ENCODE results near the gene IMPDH2. TPM values are rescaled to one million over a fixed set of nuclear protein-coding genes. Genes with fewer than 3 reads are reported as not detected.

The IMPDH2 gene
- total RNA-seq, 1 donor from 2014 or later, result 271 TPM

- H3K27me3 ChIP-seq, result no peaks in the 10 kb centered on the region
- H3K9me3 ChIP-seq (ENCODE audit: low read depth), result no peaks in the 10 kb centered on the region
- DNase-seq (ENCODE audit: low spot score), result peak; percentile 72
- H3K4me1 ChIP-seq, result peaks cover 17% of the 10 kb centered on the region
- H3K36me3 Mint-ChIP-seq, result peaks cover 12% of the 10 kb centered on the region
- H2AFZ ChIP-seq (replicated peaks), result peak overlapping the region; percentile 75
- peaks cover 8% of the 10 kb centered on the region for H3K27me3 Mint-ChIP-seq (ENCODE audit: insufficient read depth, low read depth)
- peak overlapping the region; percentile 85 for H3K4me3 ChIP-seq
- H3K27ac ChIP-seq, result peak overlapping the region; percentile 17
- H3K36me3 ChIP-seq, result no peaks in the 10 kb centered on the region
- H3K9ac ChIP-seq, result peak overlapping the region; percentile 63
- no peaks in the 10 kb centered on the region for H3K9me3 Mint-ChIP-seq
- H3K79me2 ChIP-seq (ENCODE audit: low read depth), result peaks cover 43% of the 10 kb centered on the region
- peaks cover 24% of the 10 kb centered on the region for H3F3A ChIP-seq (ENCODE audit: low read depth)
- H3K4me1 Mint-ChIP-seq, result peaks cover 26% of the 10 kb centered on the region
- no peaks in the 10 kb centered on the region for H4K20me1 ChIP-seq (ENCODE audit: low read depth)
- H3K4me2 ChIP-seq, result peak overlapping the region; percentile 94
- TF ChIP-seq EZH2 (IDR thresholded peaks at IDR 0.05) (no peak), CTCF (IDR thresholded peaks at IDR 0.05) (no peak), EZH2phosphoT487 (IDR thresholded peaks at IDR 0.05) (no peak)
- H3K4me3 Mint-ChIP-seq, result peak overlapping the region; percentile 88
- peak overlapping the region; percentile 43 for H3K27ac Mint-ChIP-seq
These were observed 38.3 kb downstream of the IMPDH2 start for GRCh38 chr3:48990636-48991469.

- Histone ChIP-seq H3K9ac (peak within 1 kb of the TSS; percentile 63), H3K4me2 (peak within 1 kb of the TSS; percentile 94), H3K4me1 (peaks cover 17% of the 10 kb centered on the region), H3K4me3 (peak within 1 kb of the TSS; percentile 85), H3K36me3 (no peaks in the 10 kb centered on the region), H3K27ac (peak within 1 kb of the TSS; percentile 60), H3F3A (ENCODE audit: low read depth) (peaks cover 24% of the 10 kb centered on the region), H3K79me2 (ENCODE audit: low read depth) (peaks cover 43% of the 10 kb centered on the region), H3K9me3 (ENCODE audit: low read depth) (no peaks in the 10 kb centered on the region), H3K27me3 (no peaks in the 10 kb centered on the region), H2AFZ (replicated peaks) (peak within 1 kb of the TSS; percentile 82), H4K20me1 (ENCODE audit: low read depth) (no peaks in the 10 kb centered on the region)
- H3K4me1 Mint-ChIP-seq, result peaks cover 26% of the 10 kb centered on the region
- TF ChIP-seq EZH2phosphoT487 (IDR thresholded peaks at IDR 0.05) (no peak), CTCF (IDR thresholded peaks at IDR 0.05) (peak; percentile 42), EZH2 (IDR thresholded peaks at IDR 0.05) (no peak)
- H3K27ac Mint-ChIP-seq, result peak within 1 kb of the TSS; percentile 87
- peak; percentile 89 for DNase-seq (ENCODE audit: low spot score)
- H3K9me3 Mint-ChIP-seq, result no peaks in the 10 kb centered on the region
- peaks cover 7% of the 10 kb centered on the region for H3K27me3 Mint-ChIP-seq (ENCODE audit: insufficient read depth, low read depth)
- peak within 1 kb of the TSS; percentile 91 for H3K4me3 Mint-ChIP-seq
- H3K36me3 Mint-ChIP-seq, result peaks cover 8% of the 10 kb centered on the region
These were observed 39.2 kb downstream of the IMPDH2 start, which contains the start of gene P4HTM for GRCh38 chr3:48989796-48990635. P4HTM (plus strand) TSS chr3:48990241; CDS start chr3:48990257, 16 bp downstream.

GRCh38 chr3:48989126-48989795, 39.9 kb downstream of the IMPDH2 start:
- TF ChIP-seq EZH2phosphoT487 (IDR thresholded peaks at IDR 0.05), result no peak
- no peak for TF ChIP-seq CTCF (IDR thresholded peaks at IDR 0.05)
- TF ChIP-seq EZH2 (IDR thresholded peaks at IDR 0.05), result no peak
- Histone ChIP-seq H2AFZ (replicated peaks) (peak overlapping the region; percentile 82), H4K20me1 (ENCODE audit: low read depth) (no peaks in the 10 kb centered on the region), H3K27me3 (no peaks in the 10 kb centered on the region), H3F3A (ENCODE audit: low read depth) (peaks cover 24% of the 10 kb centered on the region), H3K79me2 (ENCODE audit: low read depth) (peaks cover 43% of the 10 kb centered on the region), H3K36me3 (no peaks in the 10 kb centered on the region), H3K27ac (peak overlapping the region; percentile 60), H3K4me2 (peak overlapping the region; percentile 94), H3K4me3 (peak overlapping the region; percentile 85), H3K9ac (no peak overlapping the region), H3K9me3 (ENCODE audit: low read depth) (no peaks in the 10 kb centered on the region), H3K4me1 (peaks cover 17% of the 10 kb centered on the region)
- Mint-ChIP-seq H3K4me3 (peak overlapping the region; percentile 91), H3K9me3 (no peaks in the 10 kb centered on the region), H3K36me3 (peaks cover 8% of the 10 kb centered on the region), H3K4me1 (peaks cover 26% of the 10 kb centered on the region), H3K27me3 (ENCODE audit: insufficient read depth, low read depth) (peaks cover 7% of the 10 kb centered on the region), H3K27ac (peak overlapping the region; percentile 87)
- no peak for DNase-seq (ENCODE audit: low spot score)

Measured in neural progenitor cell (in vitro differentiated cells).